Measurements from ENCODE around the gene MSRB1.
"Not testable (repeated sequence)": the region's sequence is repeated elsewhere in the genome, so short reads cannot be mapped to it uniquely, and the experiment has no call there.

Gene MSRB1

GRCh38 chr16:1941162-1942046 lies 1.6 kb downstream of the MSRB1 start:
- peaks cover 5% of the 10 kb centered on the region; the same call in 1 of the 2 replicates for H3K4me1 ChIP-seq
- DNase-seq, result no peak
- H3K36me3 ChIP-seq, result peaks cover 6% of the 10 kb centered on the region; the same call in 1 of the 2 replicates
- no peaks in the 10 kb centered on the region for H3K9me3 ChIP-seq
- H3K27me3 ChIP-seq, result no peaks in the 10 kb centered on the region
- H3K4me3 ChIP-seq (ENCODE audit: low read depth, low read length), result no peak overlapping the region
- peak; percentile 23; the same call in 1 of the 2 replicates for TF ChIP-seq CTCF (IDR thresholded peaks at IDR 0.05; ENCODE audit: low read depth, low read length)

- H3K27me3 ChIP-seq, result no peaks in the 10 kb centered on the region
These were observed 2.5 kb downstream of the MSRB1 start for GRCh38 chr16:1940273-1941161.

GRCh38 chr16:1939833-1940232 lies 3.2 kb downstream of the MSRB1 start:
- H3K27me3 ChIP-seq; H3K36me3 ChIP-seq; H3K4me1 ChIP-seq; DNase-seq; H3K9me3 ChIP-seq; H3K4me3 ChIP-seq (ENCODE audit: low read depth, low read length): not testable (repeated sequence)

More at GRCh38 chr16:1940273-1941161, 2.5 kb downstream of the MSRB1 start:
- no peak for DNase-seq
- peaks cover 5% of the 10 kb centered on the region; the same call in 1 of the 2 replicates for H3K4me1 ChIP-seq
- TF ChIP-seq CTCF (IDR thresholded peaks at IDR 0.05; ENCODE audit: low read depth, low read length), result no peak
- H3K4me3 ChIP-seq (ENCODE audit: low read depth, low read length), result no peak overlapping the region
- H3K36me3 ChIP-seq, result peaks cover 6% of the 10 kb centered on the region; the same call in 1 of the 2 replicates
- H3K9me3 ChIP-seq, result no peaks in the 10 kb centered on the region

GRCh38 chr16:1938910-1939309 lies 4.1 kb downstream of the MSRB1 start:
- no peak overlapping the region for H3K4me3 ChIP-seq (ENCODE audit: low read depth, low read length)
- H3K27me3 ChIP-seq, result no peaks in the 10 kb centered on the region
- no peak for DNase-seq
- peaks cover 4% of the 10 kb centered on the region; the same call in 1 of the 2 replicates for H3K4me1 ChIP-seq
- no peaks in the 10 kb centered on the region for H3K9me3 ChIP-seq
- H3K36me3 ChIP-seq, result peaks cover 6% of the 10 kb centered on the region; the same call in 1 of the 2 replicates
- TF ChIP-seq CTCF (IDR thresholded peaks at IDR 0.05; ENCODE audit: low read depth, low read length), result no peak

GRCh38 chr16:1938316-1938715 lies 4.7 kb downstream of the MSRB1 start:
- Histone ChIP-seq H3K4me3 (ENCODE audit: low read depth, low read length) (no peak overlapping the region), H3K9me3 (no peaks in the 10 kb centered on the region), H3K4me1 (peaks cover 3% of the 10 kb centered on the region; the same call in 1 of the 2 replicates), H3K27me3 (no peaks in the 10 kb centered on the region), H3K36me3 (peaks cover 6% of the 10 kb centered on the region; the same call in 1 of the 2 replicates)
- TF ChIP-seq CTCF (IDR thresholded peaks at IDR 0.05; ENCODE audit: low read depth, low read length), result no peak
- no peak for DNase-seq

GRCh38 chr16:1936945-1937479 lies 6.0 kb downstream of the MSRB1 start:
- DNase-seq, result no peak
- H3K9me3 ChIP-seq, result no peaks in the 10 kb centered on the region
- H3K4me3 ChIP-seq (ENCODE audit: low read depth, low read length), result no peak overlapping the region
- no peaks in the 10 kb centered on the region for H3K4me1 ChIP-seq
- TF ChIP-seq CTCF (IDR thresholded peaks at IDR 0.05; ENCODE audit: low read depth, low read length), result no peak
- no peaks in the 10 kb centered on the region for H3K27me3 ChIP-seq
- H3K36me3 ChIP-seq, result peaks cover 6% of the 10 kb centered on the region; the same call in 1 of the 2 replicates
